ENCODE results near the gene PRMT5.
A peak's percentile ranks its signal among the peaks of the same experiment; 100 is the strongest.

Gene PRMT5

GRCh38 chr14:22883173-22883976 is 45.8 kb downstream of the PRMT5 start, which contains the start of gene REM2:
REM2 (plus strand) TSS chr14:22883222; CDS start chr14:22883288, 66 bp downstream.
- TF ChIP-seq YY1 (IDR thresholded peaks at IDR 0.05; ENCODE audit: insufficient read depth, insufficient read length), result no peak
- TF ChIP-seq SUZ12 (IDR thresholded peaks at IDR 0.05; ENCODE audit: extremely low read depth, insufficient read depth, insufficient read length), result no peak
- no peak for TF ChIP-seq ZNF274 (IDR thresholded peaks at IDR 0.05; ENCODE audit: low read depth, low read length)
- peaks cover 2% of the 10 kb centered on the region for H3K36me3 ChIP-seq (ENCODE audit: insufficient read depth, insufficient read length, low read length)
- H3K27me3 ChIP-seq (ENCODE audit: insufficient read depth, insufficient read length), result peaks cover 22% of the 10 kb centered on the region
- no peak for DNase-seq (ENCODE audit: low read depth, low spot score)
- no peaks in the 10 kb centered on the region for H3K9me3 ChIP-seq (ENCODE audit: insufficient read depth, low read length)
- H3K4me1 ChIP-seq (ENCODE audit: insufficient read depth, insufficient read length), result peaks cover 34% of the 10 kb centered on the region
- H3K9ac ChIP-seq (ENCODE audit: insufficient read length, low read depth), result peak within 1 kb of the TSS; percentile 59
- H3K4me3 ChIP-seq (ENCODE audit: insufficient read length, low read depth), result no peak within 1 kb of the TSS

GRCh38 chr14:22882529-22883172 is 46.5 kb downstream of the PRMT5 start:
- peak overlapping the region; percentile 56 for H3K9ac ChIP-seq (ENCODE audit: insufficient read length, low read depth)
- DNase-seq (ENCODE audit: low read depth, low spot score), result peak; percentile 22
- H3K4me3 ChIP-seq (ENCODE audit: insufficient read length, low read depth), result no peak overlapping the region
- peaks cover 28% of the 10 kb centered on the region for H3K4me1 ChIP-seq (ENCODE audit: insufficient read depth, insufficient read length)
- peaks cover 22% of the 10 kb centered on the region for H3K27me3 ChIP-seq (ENCODE audit: insufficient read depth, insufficient read length)
- no peaks in the 10 kb centered on the region for H3K9me3 ChIP-seq (ENCODE audit: insufficient read depth, low read length)
- peaks cover 2% of the 10 kb centered on the region for H3K36me3 ChIP-seq (ENCODE audit: insufficient read depth, insufficient read length, low read length)
- no peak for TF ChIP-seq YY1 (IDR thresholded peaks at IDR 0.05; ENCODE audit: insufficient read depth, insufficient read length)
- no peak for TF ChIP-seq SUZ12 (IDR thresholded peaks at IDR 0.05; ENCODE audit: extremely low read depth, insufficient read depth, insufficient read length)
- TF ChIP-seq ZNF274 (IDR thresholded peaks at IDR 0.05; ENCODE audit: low read depth, low read length), result no peak

GRCh38 chr14:22882064-22882463 is 47.1 kb downstream of the PRMT5 start:
- H3K27me3 ChIP-seq (ENCODE audit: insufficient read depth, insufficient read length), result peaks cover 22% of the 10 kb centered on the region
- TF ChIP-seq YY1 (IDR thresholded peaks at IDR 0.05; ENCODE audit: insufficient read depth, insufficient read length), result no peak
- no peak for TF ChIP-seq SUZ12 (IDR thresholded peaks at IDR 0.05; ENCODE audit: extremely low read depth, insufficient read depth, insufficient read length)
- TF ChIP-seq ZNF274 (IDR thresholded peaks at IDR 0.05; ENCODE audit: low read depth, low read length), result no peak
- peak overlapping the region; percentile 56 for H3K9ac ChIP-seq (ENCODE audit: insufficient read length, low read depth)
- peaks cover 28% of the 10 kb centered on the region for H3K4me1 ChIP-seq (ENCODE audit: insufficient read depth, insufficient read length)
- no peaks in the 10 kb centered on the region for H3K9me3 ChIP-seq (ENCODE audit: insufficient read depth, low read length)
- H3K36me3 ChIP-seq (ENCODE audit: insufficient read depth, insufficient read length, low read length), result peaks cover 7% of the 10 kb centered on the region
- H3K4me3 ChIP-seq (ENCODE audit: insufficient read length, low read depth), result no peak overlapping the region
- DNase-seq (ENCODE audit: low read depth, low spot score), result no peak

GRCh38 chr14:22878271-22879246 is 50.6 kb downstream of the PRMT5 start:
- no peak for DNase-seq (ENCODE audit: low read depth, low spot score)
- H3K4me1 ChIP-seq (ENCODE audit: insufficient read depth, insufficient read length), result peaks cover 11% of the 10 kb centered on the region
- H3K9ac ChIP-seq (ENCODE audit: insufficient read length, low read depth), result no peak overlapping the region
- no peaks in the 10 kb centered on the region for H3K9me3 ChIP-seq (ENCODE audit: insufficient read depth, low read length)
- no peak overlapping the region for H3K4me3 ChIP-seq (ENCODE audit: insufficient read length, low read depth)
- H3K27me3 ChIP-seq (ENCODE audit: insufficient read depth, insufficient read length), result no peaks in the 10 kb centered on the region
- TF ChIP-seq YY1 (IDR thresholded peaks at IDR 0.05; ENCODE audit: insufficient read depth, insufficient read length) (no peak), SUZ12 (IDR thresholded peaks at IDR 0.05; ENCODE audit: extremely low read depth, insufficient read depth, insufficient read length) (no peak), ZNF274 (IDR thresholded peaks at IDR 0.05; ENCODE audit: low read depth, low read length) (no peak)
- H3K36me3 ChIP-seq (ENCODE audit: insufficient read depth, insufficient read length, low read length), result peaks cover 30% of the 10 kb centered on the region

- Histone ChIP-seq H3K9me3 (ENCODE audit: insufficient read depth, low read length) (no peaks in the 10 kb centered on the region), H3K4me1 (ENCODE audit: insufficient read depth, insufficient read length) (peaks cover under 1% of the 10 kb centered on the region), H3K4me3 (ENCODE audit: insufficient read length, low read depth) (no peak overlapping the region), H3K27me3 (ENCODE audit: insufficient read depth, insufficient read length) (no peaks in the 10 kb centered on the region), H3K9ac (ENCODE audit: insufficient read length, low read depth) (no peak overlapping the region), H3K36me3 (ENCODE audit: insufficient read depth, insufficient read length, low read length) (peaks cover 30% of the 10 kb centered on the region)
- no peak for DNase-seq (ENCODE audit: low read depth, low spot score)
- TF ChIP-seq SUZ12 (IDR thresholded peaks at IDR 0.05; ENCODE audit: extremely low read depth, insufficient read depth, insufficient read length), result no peak
- TF ChIP-seq ZNF274 (IDR thresholded peaks at IDR 0.05; ENCODE audit: low read depth, low read length), result no peak
- TF ChIP-seq YY1 (IDR thresholded peaks at IDR 0.05; ENCODE audit: insufficient read depth, insufficient read length), result no peak
Observed at GRCh38 chr14:22877000-22877501, 52.1 kb downstream of the PRMT5 start.

- Histone ChIP-seq H3K4me3 (ENCODE audit: insufficient read length, low read depth) (no peak overlapping the region), H3K4me1 (ENCODE audit: insufficient read depth, insufficient read length) (no peaks in the 10 kb centered on the region), H3K9me3 (ENCODE audit: insufficient read depth, low read length) (no peaks in the 10 kb centered on the region), H3K36me3 (ENCODE audit: insufficient read depth, insufficient read length, low read length) (peaks cover 30% of the 10 kb centered on the region), H3K27me3 (ENCODE audit: insufficient read depth, insufficient read length) (no peaks in the 10 kb centered on the region), H3K9ac (ENCODE audit: insufficient read length, low read depth) (no peak overlapping the region)
- no peak for TF ChIP-seq SUZ12 (IDR thresholded peaks at IDR 0.05; ENCODE audit: extremely low read depth, insufficient read depth, insufficient read length)
- no peak for TF ChIP-seq YY1 (IDR thresholded peaks at IDR 0.05; ENCODE audit: insufficient read depth, insufficient read length)
- TF ChIP-seq ZNF274 (IDR thresholded peaks at IDR 0.05; ENCODE audit: low read depth, low read length), result no peak
- DNase-seq (ENCODE audit: low read depth, low spot score), result no peak
Observed at GRCh38 chr14:22875748-22876319, 53.3 kb downstream of the PRMT5 start.

All from NT2/D1 (cell line).